Stimulated activated CD4-positive, alpha-beta T cell treated with anti-CD3 and anti-CD28 coated beads, Interleukin-4, amount 100 ng/mL, for 4 hours (primary cell): ENCODE data around the gene MYCBP2.
"Not testable (repeated sequence)": the region's sequence is repeated elsewhere in the genome, so short reads cannot be mapped to it uniquely, and the experiment has no call there.

ENCODE experiments used
- DNase-seq, 2 experiments: peaks; one replicate each; pipeline ENCODE4 v3.0.0-alpha.2; 2020

MYCBP2 gene

GRCh38 chr13:77338329-77338728, 11.4 kb upstream of the MYCBP2 start:
- no peak for DNase-seq

GRCh38 chr13:77337159-77337558, 10.3 kb upstream of the MYCBP2 start:
- no peak for DNase-seq

GRCh38 chr13:77335543-77335942, 8.6 kb upstream of the MYCBP2 start:
- no peak for DNase-seq

GRCh38 chr13:77333594-77333993, 6.7 kb upstream of the MYCBP2 start:
- no peak for DNase-seq

- DNase-seq, result no peak
Observed at GRCh38 chr13:77331421-77331820, 4.5 kb upstream of the MYCBP2 start.

- DNase-seq, result no peak
Observed at GRCh38 chr13:77329911-77330584, 3.2 kb upstream of the MYCBP2 start.

GRCh38 chr13:77329133-77329910, 2.4 kb upstream of the MYCBP2 start:
- DNase-seq, result peak; percentile 75 to 85

GRCh38 chr13:77328819-77329132, 1.9 kb upstream of the MYCBP2 start:
- no peak for DNase-seq

- DNase-seq, result no peak
Observed at GRCh38 chr13:77325371-77325980, 1.4 kb downstream of the MYCBP2 start.

GRCh38 chr13:77323858-77324257, 3.0 kb downstream of the MYCBP2 start:
- no peak for DNase-seq

GRCh38 chr13:77319536-77319935, 7.4 kb downstream of the MYCBP2 start:
- no peak for DNase-seq

GRCh38 chr13:77318741-77319140, 8.2 kb downstream of the MYCBP2 start:
- no peak for DNase-seq

GRCh38 chr13:77316430-77316829, 10.5 kb downstream of the MYCBP2 start:
- DNase-seq, result no peak

- not testable (repeated sequence) for DNase-seq
Observed at GRCh38 chr13:77315509-77315908, 11.4 kb downstream of the MYCBP2 start.

- no peak for DNase-seq
Observed at GRCh38 chr13:77313923-77314322, 13.0 kb downstream of the MYCBP2 start.

GRCh38 chr13:77312311-77312710, 14.6 kb downstream of the MYCBP2 start:
- no peak for DNase-seq

GRCh38 chr13:77310579-77311279, 16.2 kb downstream of the MYCBP2 start:
- no peak for DNase-seq

- DNase-seq, result no peak
Observed at GRCh38 chr13:77310161-77310560, 16.7 kb downstream of the MYCBP2 start.

- no peak for DNase-seq
Observed at GRCh38 chr13:77309254-77309653, 17.6 kb downstream of the MYCBP2 start.

GRCh38 chr13:77306458-77306857, 20.4 kb downstream of the MYCBP2 start:
- no peak for DNase-seq

- no peak for DNase-seq
Observed at GRCh38 chr13:77305266-77305665, 21.6 kb downstream of the MYCBP2 start.

GRCh38 chr13:77300176-77301037, 26.5 kb downstream of the MYCBP2 start:
- no peak for DNase-seq

- no peak for DNase-seq
Observed at GRCh38 chr13:77299587-77299986, 27.3 kb downstream of the MYCBP2 start.
